H1 (cell line): ENCODE results near the gene PCDHB12. TPM values are rescaled to one million over a fixed set of nuclear protein-coding genes. Genes with fewer than 3 reads are reported as not detected.

ENCODE experiments used
- CTCF ChIA-PET: fragments of 300-600 bp; sonication (Branson Sonifier 250); formaldehyde crosslinking; loops from one replicate; lab custom pipeline; 2021; ENCODE audit not compliant: partially characterized antibody; lab: Charles Lee
- POLR2A ChIA-PET: fragments of 300-600 bp; sonication (Branson Sonifier 250); formaldehyde crosslinking; loops from one replicate; lab custom pipeline; 2021; ENCODE audit warnings: inconsistent platforms; ENCODE audit not compliant: partially characterized antibody; lab: Charles Lee
- DNase-seq, 2 experiments: peaks; one replicate each; pipeline versions ENCODE4 v3.0.0 to v3.0.0-alpha.2; 2010 to 2022; ENCODE audit warnings: low spot score in 2 of 2, low read depth in 1 of 2, mixed read lengths in 1 of 2
- FAIRE-seq: peaks from 2 replicates; lab custom pipeline; 2011; peaks lifted over from hg19 to GRCh38; lab: Jason Lieb, UNC
- H2AFZ ChIP-seq: 2 replicates; pipeline ENCODE4 v1.8.1; 2012; ENCODE audit warnings: low read length, inconsistent platforms
- H2AK5ac ChIP-seq: 2 replicates; pipeline ENCODE4 v1.6.1; 2013; ENCODE audit warnings: low read depth, low read length
- H2BK120ac ChIP-seq: replicated peaks from 2 replicates; pipeline ENCODE3; 2013; ENCODE audit warnings: low read depth, low read length, inconsistent platforms
- H2BK12ac ChIP-seq: 2 replicates; pipeline ENCODE4 v1.6.1; 2013; ENCODE audit warnings: low read depth, low read length
- H2BK15ac ChIP-seq: 2 replicates; pipeline ENCODE4 v1.6.1; 2013; ENCODE audit warnings: low read length
- H2BK20ac ChIP-seq: 2 replicates; pipeline ENCODE4 v1.6.1; 2013; ENCODE audit warnings: low read length
- H2BK5ac ChIP-seq: 2 replicates; pipeline ENCODE4 v1.6.1; 2013; ENCODE audit warnings: low read depth, low read length
- H3K14ac ChIP-seq: 2 replicates; pipeline ENCODE4 v1.6.1; 2013; ENCODE audit warnings: inconsistent platforms; ENCODE audit not compliant: insufficient read length
- H3K18ac ChIP-seq: 2 replicates; pipeline ENCODE4 v1.6.1; 2013; ENCODE audit warnings: low read length; ENCODE audit errors: extremely low read depth
- H3K23ac ChIP-seq: 2 replicates; pipeline ENCODE4 v1.6.1; 2013; ENCODE audit warnings: inconsistent platforms; ENCODE audit not compliant: insufficient read length
- H3K23me2 ChIP-seq: 2 replicates; pipeline ENCODE4 v1.6.1; 2013; ENCODE audit warnings: low read depth, low read length
- H3K27ac ChIP-seq: 2 replicates; pipeline ENCODE4 v1.6.1; 2011; ENCODE audit warnings: low read depth, low read length, inconsistent platforms
- H3K27me3 ChIP-seq, 4 experiments: replicated peaks in 1 of 4; 1 replicate in 1 of 4; 2 replicates in 3 of 4; pipeline versions ENCODE4 v1.6.1 to v1.8.1; 2011 to 2013; ENCODE audit warnings: low read length in 3 of 4, mild to moderate bottlenecking in 3 of 4, inconsistent platforms in 2 of 4, mixed read lengths in 2 of 4, moderate library complexity in 1 of 4; ENCODE audit not compliant: control insufficient read depth in 3 of 4, insufficient read depth in 3 of 4; ENCODE audit errors: extremely low read depth in 1 of 4
- H3K36me3 ChIP-seq, 4 experiments: 2 replicates each; pipeline versions ENCODE4 v1.6.1 to v1.8.1; 2011 to 2013; ENCODE audit warnings: mild to moderate bottlenecking in 4 of 4, low read length in 3 of 4, moderate library complexity in 2 of 4, control low read depth in 1 of 4, inconsistent platforms in 1 of 4; ENCODE audit not compliant: insufficient read depth in 4 of 4, control insufficient read depth in 2 of 4
- H3K4ac ChIP-seq: replicated peaks from 2 replicates; pipeline ENCODE3; 2013; ENCODE audit warnings: low read length, low read depth, mixed read lengths, inconsistent platforms; ENCODE audit not compliant: insufficient read length
- H3K4me1 ChIP-seq, 4 experiments: replicated peaks in 1 of 4; 1 replicate in 1 of 4; 2 replicates in 3 of 4; pipeline versions ENCODE4 v1.6.1 to v1.8.1; 2011 to 2013; ENCODE audit warnings: low read length in 3 of 4, inconsistent platforms in 2 of 4, mixed read lengths in 1 of 4; ENCODE audit not compliant: insufficient read depth in 4 of 4, control insufficient read depth in 3 of 4
- H3K4me2 ChIP-seq, 2 experiments: 2 replicates each; pipeline versions ENCODE4 v1.6.1 to v1.8.1; 2011 to 2013; ENCODE audit warnings: low read depth in 2 of 2, low read length in 2 of 2, control low read depth in 1 of 2, inconsistent platforms in 1 of 2, mild to moderate bottlenecking in 1 of 2; ENCODE audit not compliant: insufficient read depth in 1 of 2
- H3K4me3 ChIP-seq, 4 experiments: fragments of 200-600, 300-600 bp in 1 of 4; sonication (generic), shearing (Covaris generic), sonication (Bioruptor Twin) in 1 of 4; 2 replicates each; pipeline versions ENCODE4 v1.5.1 to v1.8.1; 2011 to 2016; ENCODE audit warnings: low read length in 4 of 4, low read depth in 3 of 4, control low read depth in 2 of 4, inconsistent platforms in 2 of 4, mild to moderate bottlenecking in 2 of 4, mixed read lengths in 1 of 4, moderate library complexity in 1 of 4; ENCODE audit not compliant: insufficient read depth in 2 of 4; ENCODE audit errors: extremely low read depth in 1 of 4
- H3K56ac ChIP-seq: replicated peaks from 2 replicates; pipeline ENCODE3; 2013; ENCODE audit warnings: low read depth, mild to moderate bottlenecking, mixed read lengths, low read length, inconsistent platforms; ENCODE audit not compliant: insufficient read length
- H3K79me1 ChIP-seq: 2 replicates; pipeline ENCODE4 v1.6.1; 2013; ENCODE audit warnings: low read depth, low read length, control low read depth
- H3K79me2 ChIP-seq, 2 experiments: 2 replicates each; pipeline versions ENCODE4 v1.6.1 to v1.8.1; 2012 to 2013; ENCODE audit warnings: low read length in 2 of 2, mild to moderate bottlenecking in 2 of 2, inconsistent platforms in 1 of 2; ENCODE audit not compliant: insufficient read depth in 2 of 2, control insufficient read depth in 1 of 2
- H3K9ac ChIP-seq, 4 experiments: replicated peaks in 1 of 4; 1 replicate in 1 of 4; 2 replicates in 3 of 4; pipeline versions ENCODE4 v1.6.1 to v1.8.1; 2011 to 2013; ENCODE audit warnings: low read depth in 3 of 4, low read length in 3 of 4, control low read depth in 2 of 4, mild to moderate bottlenecking in 2 of 4, moderate library complexity in 2 of 4, inconsistent platforms in 1 of 4; ENCODE audit errors: extremely low read depth in 1 of 4
- H3K9me3 ChIP-seq, 2 experiments: 2 replicates each; pipeline versions ENCODE4 v1.6.1 to v1.8.1; 2012 to 2013; ENCODE audit warnings: mild to moderate bottlenecking in 2 of 2, moderate library complexity in 2 of 2, control low read depth in 1 of 2, inconsistent platforms in 1 of 2, low read depth in 1 of 2, low read length in 1 of 2, mixed read lengths in 1 of 2; ENCODE audit not compliant: insufficient read depth in 2 of 2
- H4K20me1 ChIP-seq, 2 experiments: replicated peaks in 1 of 2; 2 replicates each; pipeline versions ENCODE3 to v1.8.1; 2011 to 2013; ENCODE audit warnings: inconsistent platforms in 2 of 2, low read length in 2 of 2, mild to moderate bottlenecking in 1 of 2; ENCODE audit not compliant: insufficient read depth in 2 of 2, control insufficient read depth in 1 of 2
- H4K5ac ChIP-seq: 2 replicates; pipeline ENCODE4 v1.6.1; 2013; ENCODE audit warnings: low read length, low read depth, mixed read lengths, inconsistent platforms; ENCODE audit not compliant: insufficient read length
- H4K8ac ChIP-seq: 2 replicates; pipeline ENCODE4 v1.8.0; 2013; ENCODE audit warnings: mild to moderate bottlenecking, moderate library complexity, low read length, inconsistent platforms; ENCODE audit not compliant: insufficient read depth; ENCODE audit errors: extremely low read depth
- H4K91ac ChIP-seq: replicated peaks from 2 replicates; pipeline ENCODE3; 2013; ENCODE audit warnings: low read length, mixed read lengths, inconsistent platforms; ENCODE audit not compliant: insufficient read length
- CBX8 ChIP-seq: fragments of 300-800, 300-1000 bp; sonication (generic); IDR thresholded peaks from 2 replicates; pipeline ENCODE4 v1.7.1; 2016; ENCODE audit warnings: low read depth, low read length, borderline replicate concordance
- HDAC6 ChIP-seq: IDR thresholded peaks from one replicate; pipeline ENCODE4 v1.7.1; 2012; ENCODE audit warnings: low read depth, mild to moderate bottlenecking, inconsistent platforms, low read length, moderate library complexity
- RAD21 ChIP-seq, 2 experiments: IDR thresholded peaks in 1 of 2; conservative IDR thresholded peaks in 1 of 2; 2 replicates each; pipeline ENCODE4 v1.6.1; 2011; ENCODE audit warnings: low read depth in 2 of 2, low read length in 2 of 2, improper control_type of control experiment in 1 of 2, inconsistent platforms in 1 of 2, mild to moderate bottlenecking in 1 of 2, moderate library complexity in 1 of 2
- RFX5 ChIP-seq: IDR thresholded peaks from 2 replicates; pipeline ENCODE4 v1.6.1; 2011; ENCODE audit warnings: low read depth, low read length, improper control_type of control experiment, borderline replicate concordance
- WGBS, 2 experiments: shearing (Covaris generic) in 1 of 2; methylation state at CpG; one replicate each; pipeline versions ENCODE4 v1.1.6 to v1.1.7; 2013 to 2015; ENCODE audit warnings: low lambda C conversion rate in 2 of 2, mixed read lengths in 2 of 2, inconsistent platforms in 1 of 2, low coverage in 1 of 2, missing lambda C conversion rate in 1 of 2; ENCODE audit not compliant: insufficient replicate concordance in 2 of 2, insufficient coverage in 1 of 2, insufficient read length in 1 of 2; ENCODE audit errors: extremely low coverage in 1 of 2, missing lambda C conversion rate in 1 of 2; 5-methylcytosine and 5-hydroxymethylcytosine counted together
- polyA plus RNA-seq, 7 experiments: library from polyadenylated mRNA; depleted of rRNA in 3 of 7; stranded (reverse) in 5 of 7; unstranded in 2 of 7; fragments of >200 nt in 5 of 7; fragments of 200-250 nt in 2 of 7; gene quantifications; 1 replicate in 5 of 7; 2 replicates in 1 of 7; 4 replicates in 1 of 7; pipeline versions ENCODE4 v1.2.1 to v1.2.3, GENCODE V29; 2011 to 2013; ENCODE audit warnings: missing spikeins in 2 of 7, mixed read lengths in 2 of 7
- total RNA-seq: library from RNA; stranded (reverse); fragmentation: NEBNext Ultra II Directional; extraction: Animal tissue kit (Norgen Biotek cat#: 25700); gene quantifications from 2 replicates; pipeline ENCODE4 v1.2.1, GENCODE V29; 2021

PCDHB12 gene
- total and polyA plus RNA-seq, 2 of the 8 experiments (the other 6 are each of a cell fraction or from before 2014, with no cell fraction given), result 1.1 to 2.0 TPM

GRCh38 chr5:141236516-141237313 is 28.2 kb downstream of the PCDHB12 start:
- Histone ChIP-seq H3K23me2 (no peaks in the 10 kb centered on the region; the same call in 1 of the 2 replicates), H2AK5ac (no peak overlapping the region), H3K4me3 (no peak overlapping the region), H3K27ac (no peak overlapping the region), H2BK20ac (no peak overlapping the region), H3K79me2 (no peaks in the 10 kb centered on the region), H4K20me1 (no peaks in the 10 kb centered on the region), H4K5ac (no peak overlapping the region), H3K9ac (no peak overlapping the region), H3K36me3 (peaks cover 0 to 6% (median 0%) of the 10 kb centered on the region in 4 experiments; a peak in 1 of 8 replicates), H3K14ac (no peak overlapping the region), H3K56ac (no peak overlapping the region), H4K91ac (no peak overlapping the region), H3K79me1 (no peaks in the 10 kb centered on the region), H2BK12ac (no peak overlapping the region), H2BK120ac (no peak overlapping the region), H3K4me1 (no peaks in the 10 kb centered on the region), H2BK5ac (no peak overlapping the region), H3K27me3 (no peaks in the 10 kb centered on the region), H2BK15ac (no peak overlapping the region), H2AFZ (no peak overlapping the region), H3K18ac (no peak overlapping the region), H3K4me2 (no peak overlapping the region), H4K8ac (no peak overlapping the region), H3K4ac (no peak overlapping the region), H3K23ac (no peak overlapping the region), H3K9me3 (peaks cover 16 to 33% of the 10 kb centered on the region in 2 experiments)
- WGBS, 2 experiments, result 85% methylated on average over 12 of the region's 32 CpGs; no CpG with 5 or more reads in 1 of the 2 experiments
- ChIA-PET CTCF (interaction anchor here (0.6 to 1.9 kb wide), 4 partner anchors 37 to 327 kb away, joined by 3 to 7 read pairs (median 6); partner anchors contain the start of genes PCDHB11 and TAF7), POLR2A (no interaction called here)
- FAIRE-seq (no peak), DNase-seq (no peak)
- TF ChIP-seq HDAC6 (no peak), RAD21 (IDR thresholded peaks at IDR 0.05 in 1 of 2, conservative IDR thresholded peaks at IDR 0.05 in 1 of 2; ENCODE audit: low read depth in 2 of 2, low read length in 2 of 2) (no peak), CBX8 (no peak), RFX5 (no peak)
